Neural cell (in vitro differentiated cells): ENCODE measurements around the gene SUSD6.

ENCODE experiments used
- POLR2AphosphoS5 ChIP-seq: IDR thresholded peaks from 2 replicates; pipeline ENCODE4 v1.6.1; 2012
- TAF1 ChIP-seq: IDR thresholded peaks from 2 replicates; pipeline ENCODE4 v1.6.1; 2012; ENCODE audit warnings: low read depth
- TF ChIP-seq, protein P1 (sequence below): fragments of 450-650 bp; IDR thresholded peaks from 2 replicates; pipeline ENCODE4 v1.5.1; 2014; ENCODE audit warnings: antibody characterized with exemption, mild to moderate bottlenecking, moderate library complexity; ENCODE audit not compliant: poor library complexity, severe bottlenecking

DNA sequence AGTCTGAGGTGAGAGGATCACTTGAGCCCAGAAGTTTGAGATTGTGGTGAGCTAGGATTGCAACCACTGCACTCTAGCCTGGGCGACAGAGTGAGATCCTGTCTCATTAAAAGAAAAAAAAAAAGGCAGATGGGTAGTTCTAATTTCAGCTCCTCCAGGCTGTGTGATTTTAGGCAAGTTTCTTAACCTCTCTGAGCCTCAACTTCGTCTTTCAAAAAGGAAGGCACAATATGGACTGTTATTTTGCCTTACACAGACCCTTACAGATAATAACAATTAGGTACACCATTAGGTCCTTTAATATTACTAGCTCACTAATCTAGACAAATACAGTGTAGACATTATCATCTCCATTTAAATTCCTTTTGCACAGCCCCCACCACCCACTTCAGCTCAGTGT, 31.9 kb upstream of the SUSD6 start:
- TF ChIP-seq, protein P1, sequence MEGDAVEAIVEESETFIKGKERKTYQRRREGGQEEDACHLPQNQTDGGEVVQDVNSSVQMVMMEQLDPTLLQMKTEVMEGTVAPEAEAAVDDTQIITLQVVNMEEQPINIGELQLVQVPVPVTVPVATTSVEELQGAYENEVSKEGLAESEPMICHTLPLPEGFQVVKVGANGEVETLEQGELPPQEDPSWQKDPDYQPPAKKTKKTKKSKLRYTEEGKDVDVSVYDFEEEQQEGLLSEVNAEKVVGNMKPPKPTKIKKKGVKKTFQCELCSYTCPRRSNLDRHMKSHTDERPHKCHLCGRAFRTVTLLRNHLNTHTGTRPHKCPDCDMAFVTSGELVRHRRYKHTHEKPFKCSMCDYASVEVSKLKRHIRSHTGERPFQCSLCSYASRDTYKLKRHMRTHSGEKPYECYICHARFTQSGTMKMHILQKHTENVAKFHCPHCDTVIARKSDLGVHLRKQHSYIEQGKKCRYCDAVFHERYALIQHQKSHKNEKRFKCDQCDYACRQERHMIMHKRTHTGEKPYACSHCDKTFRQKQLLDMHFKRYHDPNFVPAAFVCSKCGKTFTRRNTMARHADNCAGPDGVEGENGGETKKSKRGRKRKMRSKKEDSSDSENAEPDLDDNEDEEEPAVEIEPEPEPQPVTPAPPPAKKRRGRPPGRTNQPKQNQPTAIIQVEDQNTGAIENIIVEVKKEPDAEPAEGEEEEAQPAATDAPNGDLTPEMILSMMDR = no peak
- TF ChIP-seq TAF1 = no peak
- TF ChIP-seq POLR2AphosphoS5 = no peak
